Hepatocyte (in vitro differentiated cells): ENCODE data around the gene C1orf167.

ENCODE experiments used
- EZH2 ChIP-seq: fragments of 200-600 bp; sonication (generic); IDR thresholded peaks from 2 replicates; pipeline ENCODE4 v1.6.1; 2016; ENCODE audit warnings: antibody characterized with exemption, mild to moderate bottlenecking, borderline replicate concordance
- EZH2phosphoT487 ChIP-seq: fragments of 200-600 bp; sonication (generic); IDR thresholded peaks from one replicate; pipeline ENCODE4 v1.6.1; 2018; ENCODE audit warnings: antibody characterized with exemption, mild to moderate bottlenecking, low read depth, moderate library complexity; ENCODE audit not compliant: unreplicated experiment, severe bottlenecking
- TF ChIP-seq, protein P1 (sequence below): fragments of 200-600 bp; sonication (generic); IDR thresholded peaks from 2 replicates; pipeline ENCODE4 v1.5.1; 2016; ENCODE audit warnings: antibody characterized with exemption, mild to moderate bottlenecking; ENCODE audit not compliant: poor library complexity

DNA sequence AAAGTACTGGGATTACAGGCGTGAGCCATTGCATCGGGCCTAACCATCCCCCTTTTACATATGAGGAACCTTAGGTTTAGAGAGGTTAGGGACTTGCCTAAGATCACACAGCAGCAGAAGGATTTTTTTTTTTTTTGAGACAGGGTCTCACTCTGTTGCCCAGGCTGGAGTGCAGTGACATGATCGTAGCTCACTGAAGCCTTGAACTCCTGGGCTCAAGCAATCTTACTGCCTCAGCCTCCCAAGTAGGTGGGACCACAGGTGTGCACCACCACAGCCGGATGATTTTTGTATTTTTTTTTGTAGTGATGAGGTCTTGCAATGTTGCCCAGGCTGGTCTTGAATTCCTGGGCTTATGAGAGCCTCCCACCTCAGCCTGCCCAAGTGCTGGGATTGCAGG lies 2.2 kb upstream of the C1orf167 start:
- TF ChIP-seq, protein P1, sequence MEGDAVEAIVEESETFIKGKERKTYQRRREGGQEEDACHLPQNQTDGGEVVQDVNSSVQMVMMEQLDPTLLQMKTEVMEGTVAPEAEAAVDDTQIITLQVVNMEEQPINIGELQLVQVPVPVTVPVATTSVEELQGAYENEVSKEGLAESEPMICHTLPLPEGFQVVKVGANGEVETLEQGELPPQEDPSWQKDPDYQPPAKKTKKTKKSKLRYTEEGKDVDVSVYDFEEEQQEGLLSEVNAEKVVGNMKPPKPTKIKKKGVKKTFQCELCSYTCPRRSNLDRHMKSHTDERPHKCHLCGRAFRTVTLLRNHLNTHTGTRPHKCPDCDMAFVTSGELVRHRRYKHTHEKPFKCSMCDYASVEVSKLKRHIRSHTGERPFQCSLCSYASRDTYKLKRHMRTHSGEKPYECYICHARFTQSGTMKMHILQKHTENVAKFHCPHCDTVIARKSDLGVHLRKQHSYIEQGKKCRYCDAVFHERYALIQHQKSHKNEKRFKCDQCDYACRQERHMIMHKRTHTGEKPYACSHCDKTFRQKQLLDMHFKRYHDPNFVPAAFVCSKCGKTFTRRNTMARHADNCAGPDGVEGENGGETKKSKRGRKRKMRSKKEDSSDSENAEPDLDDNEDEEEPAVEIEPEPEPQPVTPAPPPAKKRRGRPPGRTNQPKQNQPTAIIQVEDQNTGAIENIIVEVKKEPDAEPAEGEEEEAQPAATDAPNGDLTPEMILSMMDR, result no peak
- TF ChIP-seq EZH2, result no peak
- no peak for TF ChIP-seq EZH2phosphoT487
